ENCODE measurements around the gene PTDSS2.
"Not testable (repeated sequence)": the region's sequence is repeated elsewhere in the genome, so short reads cannot be mapped to it uniquely, and the experiment has no call there.

The PTDSS2 gene

GRCh38 chr11:449889-450808, at the start of gene PTDSS2:
PTDSS2 (plus strand) TSS chr11:450279; CDS start chr11:450456, 177 bp downstream.
- peak within 1 kb of the TSS; percentile 81 for H3K4me3 ChIP-seq (ENCODE audit: low read depth, low read length)

- H3K4me3 ChIP-seq (ENCODE audit: low read depth, low read length), result not testable (repeated sequence)
These were observed 48.9 kb upstream of the PTDSS2 start for GRCh38 chr11:401196-401595.

- H3K4me3 ChIP-seq (ENCODE audit: low read depth, low read length), result no peak overlapping the region
These were observed 46.9 kb upstream of the PTDSS2 start for GRCh38 chr11:403021-403760.

- no peak overlapping the region for H3K4me3 ChIP-seq (ENCODE audit: low read depth, low read length)
These were observed 46.2 kb upstream of the PTDSS2 start for GRCh38 chr11:403761-404431.

- no peak overlapping the region for H3K4me3 ChIP-seq (ENCODE audit: low read depth, low read length)
These were observed 45.4 kb upstream of the PTDSS2 start for GRCh38 chr11:404551-405264.

- no peak overlapping the region for H3K4me3 ChIP-seq (ENCODE audit: low read depth, low read length)
These were observed 44.6 kb upstream of the PTDSS2 start for GRCh38 chr11:405323-405953.

- no peak overlapping the region for H3K4me3 ChIP-seq (ENCODE audit: low read depth, low read length)
These were observed 43.9 kb upstream of the PTDSS2 start for GRCh38 chr11:405954-406795.

GRCh38 chr11:406796-407650, 43.1 kb upstream of the PTDSS2 start:
- H3K4me3 ChIP-seq (ENCODE audit: low read depth, low read length), result peak overlapping the region; percentile 24

GRCh38 chr11:407651-408123, 42.4 kb upstream of the PTDSS2 start:
- H3K4me3 ChIP-seq (ENCODE audit: low read depth, low read length), result no peak overlapping the region

GRCh38 chr11:408154-409007, 41.7 kb upstream of the PTDSS2 start:
- no peak overlapping the region for H3K4me3 ChIP-seq (ENCODE audit: low read depth, low read length)

- no peak overlapping the region for H3K4me3 ChIP-seq (ENCODE audit: low read depth, low read length)
These were observed 41.0 kb upstream of the PTDSS2 start for GRCh38 chr11:409008-409599.

- H3K4me3 ChIP-seq (ENCODE audit: low read depth, low read length), result no peak overlapping the region
These were observed 40.2 kb upstream of the PTDSS2 start for GRCh38 chr11:409600-410483.

GRCh38 chr11:410711-411110, 39.4 kb upstream of the PTDSS2 start:
- not testable (repeated sequence) for H3K4me3 ChIP-seq (ENCODE audit: low read depth, low read length)

- H3K4me3 ChIP-seq (ENCODE audit: low read depth, low read length), result not testable (repeated sequence)
These were observed 38.6 kb upstream of the PTDSS2 start for GRCh38 chr11:411520-411919.

GRCh38 chr11:412641-413119, 37.4 kb upstream of the PTDSS2 start:
- no peak overlapping the region for H3K4me3 ChIP-seq (ENCODE audit: low read depth, low read length)
